ENCODE data around the gene HDAC3.

DNA sequence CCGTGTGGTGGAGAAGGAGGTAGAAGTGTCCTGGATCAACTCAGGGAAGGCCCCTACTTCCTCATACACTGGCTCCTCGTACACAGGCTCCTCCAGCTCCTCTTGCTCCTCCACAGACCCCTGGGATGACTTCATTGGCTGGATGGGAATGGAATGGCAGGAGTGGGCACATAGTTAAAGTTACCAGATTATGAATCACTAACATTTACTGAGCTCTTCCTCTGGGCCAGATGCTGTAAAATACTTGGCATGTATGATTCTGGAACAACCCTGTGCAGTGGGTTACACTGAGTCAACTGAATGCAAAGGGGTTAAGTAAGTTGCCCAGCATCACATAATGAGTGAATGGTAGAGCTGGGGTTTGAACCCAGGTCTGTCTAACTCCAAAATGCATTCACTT is 17.6 kb upstream of the HDAC3 start:
- TF ChIP-seq, protein P1, sequence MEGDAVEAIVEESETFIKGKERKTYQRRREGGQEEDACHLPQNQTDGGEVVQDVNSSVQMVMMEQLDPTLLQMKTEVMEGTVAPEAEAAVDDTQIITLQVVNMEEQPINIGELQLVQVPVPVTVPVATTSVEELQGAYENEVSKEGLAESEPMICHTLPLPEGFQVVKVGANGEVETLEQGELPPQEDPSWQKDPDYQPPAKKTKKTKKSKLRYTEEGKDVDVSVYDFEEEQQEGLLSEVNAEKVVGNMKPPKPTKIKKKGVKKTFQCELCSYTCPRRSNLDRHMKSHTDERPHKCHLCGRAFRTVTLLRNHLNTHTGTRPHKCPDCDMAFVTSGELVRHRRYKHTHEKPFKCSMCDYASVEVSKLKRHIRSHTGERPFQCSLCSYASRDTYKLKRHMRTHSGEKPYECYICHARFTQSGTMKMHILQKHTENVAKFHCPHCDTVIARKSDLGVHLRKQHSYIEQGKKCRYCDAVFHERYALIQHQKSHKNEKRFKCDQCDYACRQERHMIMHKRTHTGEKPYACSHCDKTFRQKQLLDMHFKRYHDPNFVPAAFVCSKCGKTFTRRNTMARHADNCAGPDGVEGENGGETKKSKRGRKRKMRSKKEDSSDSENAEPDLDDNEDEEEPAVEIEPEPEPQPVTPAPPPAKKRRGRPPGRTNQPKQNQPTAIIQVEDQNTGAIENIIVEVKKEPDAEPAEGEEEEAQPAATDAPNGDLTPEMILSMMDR (IDR thresholded peaks at IDR 0.05), result no peak
- TF ChIP-seq POLR2A (IDR thresholded peaks at IDR 0.05), result no peak
- no peak for TF ChIP-seq EP300 (IDR thresholded peaks at IDR 0.05)
- no peak for TF ChIP-seq POLR2AphosphoS5 (IDR thresholded peaks at IDR 0.05)

Data from gastroesophageal sphincter (tissue), 3 donors.